Measurements from ENCODE around the gene CCDC196. TPM values are rescaled to one million over a fixed set of nuclear protein-coding genes. Genes with fewer than 3 reads are reported as not detected.

CCDC196 gene
- total RNA-seq = not detected

- TF ChIP-seq CTCF (IDR thresholded peaks at IDR 0.05) (no peak), POLR2A (IDR thresholded peaks at IDR 0.05) (no peak)
- intact Hi-C loops (cut with DNase I; ENCODE audit: low total_unique reads) = no loop called here
- no peak within 1 kb of the TSS for H3K4me3 ChIP-seq (ENCODE audit: low read depth, poor library complexity, severe bottlenecking)
- 83 to 85% methylated on average over 2 of the region's 2 CpGs for WGBS, 2 donors
- DNase-seq (ENCODE audit: low spot score in 2 of 2) = no peak
Measured at GRCh38 chr14:66485910-66486421, at the start of gene CCDC196. Gene CCDC196 (plus strand): TSS chr14:66486371. CDS start chr14:66486503, 132 bp downstream.

GRCh38 chr14:66440801-66441200 lies 45.4 kb upstream of the CCDC196 start:
- intact Hi-C loops (cut with DNase I; ENCODE audit: low total_unique reads) = no loop called here
- no peak overlapping the region for H3K4me3 ChIP-seq (ENCODE audit: low read depth, poor library complexity, severe bottlenecking)
- no peak for DNase-seq (ENCODE audit: low spot score in 2 of 2)
- 82 to 83% methylated on average over 5 of the region's 5 CpGs for WGBS, 2 donors
- no peak for TF ChIP-seq POLR2A (IDR thresholded peaks at IDR 0.05)
- TF ChIP-seq CTCF (IDR thresholded peaks at IDR 0.05) = no peak

GRCh38 chr14:66442953-66443571 lies 43.1 kb upstream of the CCDC196 start:
- DNase-seq (ENCODE audit: low spot score in 2 of 2) = no peak
- 44% methylated on average over 4 of the region's 4 CpGs for WGBS, 2 donors
- H3K4me3 ChIP-seq (ENCODE audit: low read depth, poor library complexity, severe bottlenecking) = no peak overlapping the region
- intact Hi-C loops (cut with DNase I; ENCODE audit: low total_unique reads) = no loop called here
- TF ChIP-seq POLR2A (IDR thresholded peaks at IDR 0.05) (no peak), CTCF (IDR thresholded peaks at IDR 0.05) (no peak)

- intact Hi-C loops (cut with DNase I; ENCODE audit: low total_unique reads) = no loop called here
- TF ChIP-seq CTCF (IDR thresholded peaks at IDR 0.05) (no peak), POLR2A (IDR thresholded peaks at IDR 0.05) (no peak)
- 42 to 46% methylated on average over 2 of the region's 2 CpGs for WGBS, 2 donors
- H3K4me3 ChIP-seq (ENCODE audit: low read depth, poor library complexity, severe bottlenecking) = no peak overlapping the region
- DNase-seq (ENCODE audit: low spot score in 2 of 2) = no peak
Measured at GRCh38 chr14:66443785-66444184, 42.4 kb upstream of the CCDC196 start.

- TF ChIP-seq POLR2A (IDR thresholded peaks at IDR 0.05) (no peak), CTCF (IDR thresholded peaks at IDR 0.05) (no peak)
Measured at GRCh38 chr14:66444271-66444927, 41.8 kb upstream of the CCDC196 start.

More at GRCh38 chr14:66444271-66444927, 41.8 kb upstream of the CCDC196 start:
- WGBS, 2 donors = 51 to 75% methylated on average over 2 of the region's 2 CpGs
- no peak overlapping the region for H3K4me3 ChIP-seq (ENCODE audit: low read depth, poor library complexity, severe bottlenecking)
- no peak for DNase-seq (ENCODE audit: low spot score in 2 of 2)
- intact Hi-C loops (cut with DNase I; ENCODE audit: low total_unique reads) = no loop called here
